K562 (cell line): ENCODE measurements around the gene CHCHD6. TPM values are rescaled to one million over a fixed set of nuclear protein-coding genes. Genes with fewer than 3 reads are reported as not detected.

Source experiments
- ATAC-seq: fragments of 200-7000 bp; cut with Tn5 transposase; 3 replicates; pipeline ENCODE4 v1.9.1; 2020; ENCODE audit warnings: moderate library complexity
- BruUV-seq: library from RNA; stranded (reverse); fragments of 400-500 nt; replicated peaks from 2 replicates; lab custom pipeline; 2021; lab: Mats Ljungman, UMichigan
- CTCF ChIA-PET: fragments of 300-600 bp; formaldehyde crosslinking; extraction: SDS; loops from one replicate; lab custom pipeline; 2021; ENCODE audit warnings: low intra/inter-chr PET ratio; lab: Yijun Ruan, JAX
- POLR2A ChIA-PET: fragments of 300-600, 350-650 bp; sonication (Branson Sonifier 250); formaldehyde crosslinking; extraction: SDS; loops from one replicate; lab custom pipeline; 2021; ENCODE audit warnings: antibody characterized with exemption, inconsistent platforms; lab: Yijun Ruan, JAX
- DNase-seq, 4 experiments: peaks; one replicate each; pipeline versions ENCODE4 v3.0.0 to v3.0.0-alpha.2; 2011 to 2018; ENCODE audit warnings: low spot score in 3 of 4, mixed read lengths in 3 of 4; ENCODE audit errors: extremely low read depth in 1 of 4
- FAIRE-seq: peaks from 2 replicates; lab custom pipeline; 2011; peaks lifted over from hg19 to GRCh38; lab: Jason Lieb, UNC
- H2AFZ ChIP-seq: 2 replicates; pipeline ENCODE4 v1.6.0; 2011; ENCODE audit warnings: low read depth, low read length, control low read depth, inconsistent platforms
- H3K27ac ChIP-seq: fragments of 200-600 bp; 3 replicates; pipeline ENCODE4 v1.8.0; 2011; ENCODE audit warnings: low read depth, mild to moderate bottlenecking, control low read depth, inconsistent platforms, low read length, moderate library complexity, mixed read lengths; ENCODE audit errors: extremely low read depth
- H3K27me3 ChIP-seq, 2 experiments: fragments of 300-600 bp in 1 of 2; 2 replicates in 1 of 2; 3 replicates in 1 of 2; pipeline versions ENCODE4 v1.6.0 to v1.8.0; 2011; ENCODE audit warnings: inconsistent platforms in 2 of 2, low read length in 2 of 2, mild to moderate bottlenecking in 1 of 2, mixed read lengths in 1 of 2, moderate library complexity in 1 of 2; ENCODE audit not compliant: control insufficient read depth in 2 of 2, insufficient read depth in 2 of 2
- H3K36me3 ChIP-seq: fragments of 300-600 bp; 3 replicates; pipeline ENCODE4 v1.8.0; 2011; ENCODE audit warnings: mild to moderate bottlenecking, low read length, inconsistent platforms; ENCODE audit not compliant: control insufficient read depth, insufficient read depth
- H3K4me1 ChIP-seq, 2 experiments: fragments of 200-600 bp in 1 of 2; replicated peaks in 1 of 2; 2 replicates in 1 of 2; 3 replicates in 1 of 2; pipeline versions ENCODE4 v1.5.1 to v1.8.0; 2011; ENCODE audit warnings: inconsistent platforms in 2 of 2, low read length in 2 of 2, mild to moderate bottlenecking in 1 of 2, mixed read lengths in 1 of 2, moderate library complexity in 1 of 2; ENCODE audit not compliant: control insufficient read depth in 2 of 2, insufficient read depth in 2 of 2
- H3K4me2 ChIP-seq: 2 replicates; pipeline ENCODE4 v1.6.1; 2011; ENCODE audit warnings: low read length, control low read depth, inconsistent platforms, mixed read lengths; ENCODE audit not compliant: insufficient read depth
- H3K4me3 ChIP-seq: fragments of 200-600 bp; sonication (generic), shearing (Covaris generic); 2 replicates; pipeline ENCODE4 v1.5.1; 2016; ENCODE audit warnings: control low read depth, inconsistent platforms
- H3K79me2 ChIP-seq: fragments of 200-600 bp; 3 replicates; pipeline ENCODE4 v1.8.0; 2011; ENCODE audit warnings: low read length, inconsistent platforms; ENCODE audit not compliant: control insufficient read depth, insufficient read depth
- H3K9ac ChIP-seq, 2 experiments: 2 replicates each; pipeline versions ENCODE4 v1.6.0 to v1.6.1; 2011; ENCODE audit warnings: low read depth in 2 of 2, low read length in 2 of 2, control low read depth in 1 of 2, inconsistent platforms in 1 of 2, mild to moderate bottlenecking in 1 of 2, mixed read lengths in 1 of 2; ENCODE audit not compliant: insufficient read depth in 1 of 2
- H3K9me1 ChIP-seq: one replicate; pipeline ENCODE4 v1.6.0; 2011; ENCODE audit warnings: inconsistent platforms, mild to moderate bottlenecking, low read length, moderate library complexity; ENCODE audit not compliant: control insufficient read depth, insufficient read depth
- H3K9me3 ChIP-seq: replicated peaks from 2 replicates; pipeline ENCODE4 v1.5.1; 2011; ENCODE audit warnings: low read depth, low read length, inconsistent platforms; ENCODE audit not compliant: control insufficient read depth, insufficient read depth
- H4K20me1 ChIP-seq: replicated peaks from 2 replicates; pipeline ENCODE4 v1.6.1; 2011; ENCODE audit warnings: low read length, inconsistent platforms, mixed read lengths; ENCODE audit not compliant: control insufficient read depth, insufficient read depth
- ASH1L ChIP-seq: fragments of 450-650 bp; IDR thresholded peaks from 2 replicates; pipeline ENCODE4 v1.6.1; 2018; ENCODE audit warnings: borderline replicate concordance, mild to moderate bottlenecking, low read depth; ENCODE audit not compliant: partially characterized antibody
- FOXM1 ChIP-seq, 2 experiments: fragments of 450-650 bp in 1 of 2; sonication (generic) in 1 of 2; formaldehyde crosslinking in 1 of 2; IDR thresholded peaks; 2 replicates each; pipeline versions ENCODE4 v1.6.1 to v1.9.0; 2017 to 2022; ENCODE audit warnings: low read depth in 2 of 2, mild to moderate bottlenecking in 2 of 2, missing genetic modification reagents in 1 of 2, moderate library complexity in 1 of 2
- JUN ChIP-seq, 2 experiments: sonication (generic) in 1 of 2; formaldehyde crosslinking in 1 of 2; IDR thresholded peaks; 2 replicates each; pipeline versions ENCODE4 v1.6.1 to v1.8.0; 2012 to 2022; ENCODE audit warnings: borderline replicate concordance in 2 of 2, mild to moderate bottlenecking in 2 of 2, improper control_type of control experiment in 1 of 2, low read depth in 1 of 2, low read length in 1 of 2, missing genetic modification reagents in 1 of 2
- KLF16 ChIP-seq: IDR thresholded peaks from 2 replicates; pipeline ENCODE4 v1.6.1; 2016; ENCODE audit warnings: antibody characterized with exemption
- MEIS2 ChIP-seq: fragments of 450-650 bp; IDR thresholded peaks from 2 replicates; pipeline ENCODE4 v1.6.1; 2014; ENCODE audit warnings: mild to moderate bottlenecking; ENCODE audit not compliant: partially characterized antibody
- POLR2AphosphoS5 ChIP-seq: IDR thresholded peaks from 2 replicates; pipeline ENCODE4 v1.6.1; 2011; ENCODE audit warnings: mild to moderate bottlenecking, low read depth, low read length, moderate library complexity; ENCODE audit not compliant: control insufficient read depth, insufficient read depth
- PTBP1 ChIP-seq: fragments of 200-400 bp; formaldehyde crosslinking; IDR thresholded peaks from 2 replicates; pipeline ENCODE4 v1.6.1; 2017; ENCODE audit warnings: low read depth, low read length
- RFX1 ChIP-seq: fragments of 450-650 bp; IDR thresholded peaks from 2 replicates; pipeline ENCODE4 v1.6.1; 2016; ENCODE audit warnings: mild to moderate bottlenecking, moderate library complexity
- STAT5A ChIP-seq: IDR thresholded peaks from 2 replicates; pipeline ENCODE4 v1.6.1; 2012; ENCODE audit warnings: low read length, inconsistent platforms, borderline replicate concordance
- TAF7 ChIP-seq: fragments of 450-650 bp; IDR thresholded peaks from 2 replicates; pipeline ENCODE4 v1.6.1; 2016; ENCODE audit warnings: missing genetic modification characterization, missing compliant biosample characterization
- ZKSCAN8 ChIP-seq: fragments of 200-800 bp; sonication (Bioruptor generic); IDR thresholded peaks from 2 replicates; pipeline ENCODE4 v1.6.1; 2016; ENCODE audit warnings: missing genetic modification characterization, missing compliant biosample characterization
- ZNF408 ChIP-seq: fragments of 250-450 bp; sonication (Bioruptor Pico); IDR thresholded peaks from 2 replicates; pipeline ENCODE4 v1.4.0; 2020; ENCODE audit warnings: low read depth, mild to moderate bottlenecking, moderate library complexity
- ZNF583 ChIP-seq: fragments of 250-450 bp; sonication (Bioruptor Pico); IDR thresholded peaks from 2 replicates; pipeline ENCODE4 v1.4.0; 2020
- WGBS: fragments of 100-300 bp; shearing (Covaris generic); methylation state at CpG from one replicate; pipeline ENCODE4 v1.1.6; 2016; ENCODE audit warnings: low coverage, mixed read lengths; ENCODE audit not compliant: insufficient coverage; ENCODE audit errors: missing lambda C conversion rate; 5-methylcytosine and 5-hydroxymethylcytosine counted together
- in situ Hi-C: fragments of 300-500 bp; cut with MboI; formaldehyde crosslinking; loops from 4 replicates; pipeline ENCODE4 v1.15.0; 2018; ENCODE audit warnings: inconsistent platforms, mixed read lengths
- intact Hi-C: fragments of 100-400 bp; cut with micrococcal nuclease; formaldehyde crosslinking; loops from 2 replicates; pipeline ENCODE4 v1.14.2; 2022
- polyA plus RNA-seq, 8 experiments: library from polyadenylated mRNA; depleted of rRNA in 4 of 8; stranded (reverse) in 5 of 8; unstranded in 3 of 8; fragments of >200 nt; fragmentation: Nextera tagmentation in 2 of 8; fragmentation: Illumina TruSeq in 1 of 8; extraction: Ambion mirVana in 2 of 8; extraction: Trizol in 1 of 8; gene quantifications; 2 replicates each; pipeline versions ENCODE4 v1.2.1 to v1.2.3, GENCODE V29; 2011 to 2014; ENCODE audit warnings: inconsistent platforms in 1 of 8, missing spikeins in 1 of 8
- total RNA-seq, 7 experiments: library from RNA; depleted of rRNA in 6 of 7; stranded (reverse); fragments of >200 nt in 6 of 7; fragmentation: Illumina TruSeq in 2 of 7; extraction: Trizol in 2 of 7; gene quantifications; 2 replicates each; pipeline versions ENCODE4 v1.2.1 to v1.2.3, GENCODE V29; 2011 to 2021; ENCODE audit warnings: low replicate concordance in 1 of 7

CHCHD6 gene
- total and polyA plus RNA-seq, 9 of the 15 experiments (the other 6 are each of a cell fraction or from before 2014, with no cell fraction given): 4.6 to 18.6 (median 10.9) TPM

DNA sequence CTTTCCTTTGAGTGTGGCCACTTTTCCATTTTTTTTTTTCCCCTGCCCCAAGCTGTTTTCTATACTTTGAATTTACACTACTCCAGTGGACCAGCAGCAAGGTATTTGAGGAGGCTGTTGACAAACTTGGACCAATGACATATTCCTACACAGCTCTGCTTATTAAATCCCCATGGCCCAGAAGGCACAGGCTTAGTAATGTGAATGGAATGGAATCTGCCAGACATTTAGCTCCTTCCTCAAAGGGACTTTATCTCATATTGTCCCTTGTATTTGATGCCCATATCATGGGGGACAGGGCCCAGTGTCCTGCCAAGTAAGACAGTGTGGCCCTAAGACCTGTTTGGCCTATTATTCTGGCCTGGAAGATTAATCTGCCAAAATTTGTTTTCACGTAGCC is 107.5 kb downstream of the CHCHD6 start (continued):
- TF ChIP-seq ASH1L (no peak), STAT5A (no peak), POLR2AphosphoS5 (no peak), PTBP1 (no peak), KLF16 (no peak), ZKSCAN8 (CRISPR knock-in tag) (no peak), TAF7 (tag) (no peak)

DNA sequence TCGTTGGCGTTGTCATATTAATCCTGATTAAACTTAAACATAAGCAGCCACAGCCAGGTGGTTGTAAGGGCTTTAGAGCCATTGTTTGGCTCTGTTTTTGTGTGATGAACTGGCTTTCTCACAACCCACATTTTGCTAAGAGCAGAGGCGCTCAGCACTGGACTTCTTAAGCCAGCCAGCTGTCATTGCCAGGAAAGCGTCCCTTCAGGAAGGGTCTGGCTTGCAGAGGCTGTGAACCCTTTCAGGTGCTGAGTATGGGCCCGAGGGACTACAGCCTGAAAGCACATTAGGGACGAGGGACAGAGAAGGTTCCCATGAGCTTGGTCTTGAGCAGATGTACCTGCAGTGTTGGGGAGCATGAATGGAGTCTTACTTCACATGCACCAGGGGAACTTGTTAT is 112.3 kb downstream of the CHCHD6 start:
- TF ChIP-seq MEIS2 (no peak), RFX1 (no peak), ZNF408 (no peak), ZNF583 (no peak), JUN (IDR thresholded peaks at IDR 0.05; ENCODE audit: borderline replicate concordance, low read depth, low read length) (no peak), JUN (CRISPR knock-in tag; IDR thresholded peaks at IDR 0.05; ENCODE audit: borderline replicate concordance) (no peak), FOXM1 (IDR thresholded peaks at IDR 0.05; ENCODE audit: low read depth) (no peak), FOXM1 (CRISPR knock-in tag; IDR thresholded peaks at IDR 0.05; ENCODE audit: low read depth) (no peak)
- H3K9me3 ChIP-seq: no peaks in the 10 kb centered on the region
- H3K4me2 ChIP-seq: no peak overlapping the region
- WGBS: 50% methylated on average over 5 of the region's 6 CpGs
- H3K9ac ChIP-seq: no peak overlapping the region
- no peak overlapping the region for H3K4me3 ChIP-seq
- H3K4me1 ChIP-seq: no peaks in the 10 kb centered on the region; a peak in 1 of 5 replicates
- ChIA-PET CTCF (no interaction called here), POLR2A (no interaction called here)
- H2AFZ ChIP-seq: no peak overlapping the region
- intact Hi-C loops (no loop called here), in situ Hi-C loops (no loop called here)
- ATAC-seq (no peak), FAIRE-seq (no peak), DNase-seq (no peak)
- H3K27ac ChIP-seq: no peak overlapping the region
- H3K79me2 ChIP-seq: no peaks in the 10 kb centered on the region
- no peaks in the 10 kb centered on the region for H3K9me1 ChIP-seq
- H3K27me3 ChIP-seq: no peaks in the 10 kb centered on the region
- no peaks in the 10 kb centered on the region for H3K36me3 ChIP-seq
- no peaks in the 10 kb centered on the region for H4K20me1 ChIP-seq
- no TSS peak for BruUV-seq
